LNCAP (cell line): ENCODE measurements around the gene SLC37A3.

Experiments
- CTCF ChIP-seq: fragments of 450-650 bp; IDR thresholded peaks from 2 replicates; pipeline ENCODE4 v1.5.1; 2017; ENCODE audit warnings: mild to moderate bottlenecking

Gene SLC37A3

GRCh38 chr7:140375323-140375722 lies 23.0 kb downstream of the SLC37A3 start:
- TF ChIP-seq CTCF: no peak

- no peak for TF ChIP-seq CTCF
Observed at GRCh38 chr7:140369294-140369693, 29.0 kb downstream of the SLC37A3 start.

GRCh38 chr7:140367528-140367927 lies 30.8 kb downstream of the SLC37A3 start:
- TF ChIP-seq CTCF: no peak

GRCh38 chr7:140364819-140365218 lies 33.5 kb downstream of the SLC37A3 start:
- no peak for TF ChIP-seq CTCF

GRCh38 chr7:140360697-140361229 lies 37.6 kb downstream of the SLC37A3 start:
- TF ChIP-seq CTCF: no peak

- TF ChIP-seq CTCF: no peak
Observed at GRCh38 chr7:140358412-140359051, 39.8 kb downstream of the SLC37A3 start.

GRCh38 chr7:140358024-140358411 lies 40.3 kb downstream of the SLC37A3 start:
- TF ChIP-seq CTCF: no peak

GRCh38 chr7:140350056-140350455 lies 48.3 kb downstream of the SLC37A3 start:
- no peak for TF ChIP-seq CTCF
